GM12864 (cell line): ENCODE measurements around the gene BCOR.

Experiments used
- DNase-seq: peaks from one replicate; pipeline ENCODE4 v3.0.0-alpha.2; 2011; ENCODE audit warnings: low read depth
- H3K4me3 ChIP-seq: 2 replicates; pipeline ENCODE4 v1.5.1; 2011; ENCODE audit warnings: mild to moderate bottlenecking, low read depth, low read length, control low read depth
- CTCF ChIP-seq: IDR thresholded peaks from 2 replicates; pipeline ENCODE4 v1.5.1; 2011; ENCODE audit warnings: low read depth, mild to moderate bottlenecking, moderate library complexity, low read length, control low read depth, inconsistent platforms; ENCODE audit errors: missing control alignments

Gene BCOR

GRCh38 chrX:40061871-40062524 lies 35.8 kb downstream of the BCOR start:
- no peak for TF ChIP-seq CTCF
- H3K4me3 ChIP-seq: no peak overlapping the region
- no peak for DNase-seq

GRCh38 chrX:40061005-40061404 lies 36.8 kb downstream of the BCOR start:
- TF ChIP-seq CTCF: no peak
- no peak for DNase-seq
- no peak overlapping the region for H3K4me3 ChIP-seq

DNA sequence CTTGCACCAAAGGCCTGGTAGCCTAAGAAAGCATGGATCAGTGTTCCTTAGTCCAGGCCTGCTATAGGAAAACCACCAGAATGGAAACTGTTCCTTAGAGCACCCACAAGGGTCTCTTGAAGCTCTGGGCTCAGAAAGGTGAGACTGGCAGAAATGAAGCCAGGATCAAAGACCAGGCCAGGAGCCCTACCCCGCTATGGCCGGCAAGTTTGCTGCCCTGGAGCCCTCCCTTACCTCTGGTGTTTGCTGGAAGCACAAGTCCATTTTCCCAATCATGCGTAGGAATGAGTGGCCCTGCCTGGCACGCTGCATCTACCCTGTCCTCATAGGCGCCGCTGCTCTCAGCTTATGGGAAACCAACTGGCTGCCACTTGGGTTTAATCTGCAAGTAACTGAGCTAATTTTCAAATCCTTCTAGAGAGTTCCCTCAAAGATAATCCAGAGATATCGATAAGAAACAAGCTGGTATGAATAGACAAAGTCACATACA lies 37.4 kb downstream of the BCOR start:
- H3K4me3 ChIP-seq: no peak overlapping the region
- no peak for TF ChIP-seq CTCF
- no peak for DNase-seq

- H3K4me3 ChIP-seq: no peak overlapping the region
- DNase-seq: no peak
- no peak for TF ChIP-seq CTCF
Observed at GRCh38 chrX:40058719-40059118, 39.0 kb downstream of the BCOR start.

- peak; percentile 17 for TF ChIP-seq CTCF
- no peak for DNase-seq
- H3K4me3 ChIP-seq: no peak overlapping the region
Observed at GRCh38 chrX:40057405-40057804, 40.4 kb downstream of the BCOR start.

- DNase-seq: peak; percentile 12
- no peak for TF ChIP-seq CTCF
- no peak overlapping the region for H3K4me3 ChIP-seq
Observed at GRCh38 chrX:40056420-40056819, 41.3 kb downstream of the BCOR start.

- no peak for TF ChIP-seq CTCF
- no peak overlapping the region for H3K4me3 ChIP-seq
- no peak for DNase-seq
Observed at GRCh38 chrX:40055495-40055894, 42.3 kb downstream of the BCOR start.
